Endothelial cell (in vitro differentiated cells): ENCODE measurements around the gene ZNF689. TPM values are rescaled to one million over a fixed set of nuclear protein-coding genes. Genes with fewer than 3 reads are reported as not detected.

ENCODE experiments used
- DNase-seq: peaks from one replicate; pipeline ENCODE4 v3.0.0; 2021; ENCODE audit warnings: low spot score
- H3K27ac Mint-ChIP-seq: one replicate; pipeline ENCODE4 v1.8.0; 2021; ENCODE audit warnings: mixed read lengths, inconsistent platforms; ENCODE audit not compliant: unreplicated experiment
- H3K27me3 Mint-ChIP-seq: one replicate; pipeline ENCODE4 v1.8.0; 2021; ENCODE audit warnings: mild to moderate bottlenecking, moderate library complexity, mixed read lengths, inconsistent platforms; ENCODE audit not compliant: unreplicated experiment
- H3K36me3 Mint-ChIP-seq: one replicate; pipeline ENCODE4 v1.8.0; 2021; ENCODE audit warnings: mild to moderate bottlenecking, low read depth, mixed read lengths, inconsistent platforms; ENCODE audit not compliant: unreplicated experiment
- H3K4me1 Mint-ChIP-seq: one replicate; pipeline ENCODE4 v1.8.0; 2021; ENCODE audit warnings: mild to moderate bottlenecking, mixed read lengths, inconsistent platforms; ENCODE audit not compliant: unreplicated experiment
- H3K4me3 Mint-ChIP-seq: one replicate; pipeline ENCODE4 v1.8.0; 2021; ENCODE audit warnings: mild to moderate bottlenecking, mixed read lengths, inconsistent platforms; ENCODE audit not compliant: unreplicated experiment
- H3K9me3 Mint-ChIP-seq: one replicate; pipeline ENCODE4 v1.8.0; 2021; ENCODE audit warnings: mixed read lengths, inconsistent platforms; ENCODE audit not compliant: unreplicated experiment
- total RNA-seq: library from RNA; stranded (reverse); fragmentation: NEBNext Ultra II Directional; extraction: Animal tissue kit (Norgen Biotek cat#: 25700); gene quantifications from one replicate; pipeline ENCODE4 v1.2.1, GENCODE V29; 2021; ENCODE audit not compliant: unreplicated experiment
- TF ChIP-seq, protein P1 (sequence below): fragments of 200-600 bp; sonication (generic); IDR thresholded peaks from one replicate; pipeline ENCODE4 v1.5.0; 2021; ENCODE audit warnings: antibody characterized with exemption; ENCODE audit not compliant: unreplicated experiment

Gene ZNF689
- total RNA-seq, 1 donor from 2014 or later, result 12.0 TPM

- Mint-ChIP-seq H3K36me3 (peaks cover 5% of the 10 kb centered on the region), H3K27me3 (peaks cover 10% of the 10 kb centered on the region), H3K4me3 (no peak overlapping the region), H3K27ac (peak overlapping the region; percentile 42), H3K4me1 (peaks cover 32% of the 10 kb centered on the region), H3K9me3 (no peaks in the 10 kb centered on the region)
- DNase-seq, result no peak
- TF ChIP-seq, protein P1, sequence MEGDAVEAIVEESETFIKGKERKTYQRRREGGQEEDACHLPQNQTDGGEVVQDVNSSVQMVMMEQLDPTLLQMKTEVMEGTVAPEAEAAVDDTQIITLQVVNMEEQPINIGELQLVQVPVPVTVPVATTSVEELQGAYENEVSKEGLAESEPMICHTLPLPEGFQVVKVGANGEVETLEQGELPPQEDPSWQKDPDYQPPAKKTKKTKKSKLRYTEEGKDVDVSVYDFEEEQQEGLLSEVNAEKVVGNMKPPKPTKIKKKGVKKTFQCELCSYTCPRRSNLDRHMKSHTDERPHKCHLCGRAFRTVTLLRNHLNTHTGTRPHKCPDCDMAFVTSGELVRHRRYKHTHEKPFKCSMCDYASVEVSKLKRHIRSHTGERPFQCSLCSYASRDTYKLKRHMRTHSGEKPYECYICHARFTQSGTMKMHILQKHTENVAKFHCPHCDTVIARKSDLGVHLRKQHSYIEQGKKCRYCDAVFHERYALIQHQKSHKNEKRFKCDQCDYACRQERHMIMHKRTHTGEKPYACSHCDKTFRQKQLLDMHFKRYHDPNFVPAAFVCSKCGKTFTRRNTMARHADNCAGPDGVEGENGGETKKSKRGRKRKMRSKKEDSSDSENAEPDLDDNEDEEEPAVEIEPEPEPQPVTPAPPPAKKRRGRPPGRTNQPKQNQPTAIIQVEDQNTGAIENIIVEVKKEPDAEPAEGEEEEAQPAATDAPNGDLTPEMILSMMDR, result no peak
Observed at GRCh38 chr16:30569281-30569680, 40.9 kb downstream of the ZNF689 start.

DNA sequence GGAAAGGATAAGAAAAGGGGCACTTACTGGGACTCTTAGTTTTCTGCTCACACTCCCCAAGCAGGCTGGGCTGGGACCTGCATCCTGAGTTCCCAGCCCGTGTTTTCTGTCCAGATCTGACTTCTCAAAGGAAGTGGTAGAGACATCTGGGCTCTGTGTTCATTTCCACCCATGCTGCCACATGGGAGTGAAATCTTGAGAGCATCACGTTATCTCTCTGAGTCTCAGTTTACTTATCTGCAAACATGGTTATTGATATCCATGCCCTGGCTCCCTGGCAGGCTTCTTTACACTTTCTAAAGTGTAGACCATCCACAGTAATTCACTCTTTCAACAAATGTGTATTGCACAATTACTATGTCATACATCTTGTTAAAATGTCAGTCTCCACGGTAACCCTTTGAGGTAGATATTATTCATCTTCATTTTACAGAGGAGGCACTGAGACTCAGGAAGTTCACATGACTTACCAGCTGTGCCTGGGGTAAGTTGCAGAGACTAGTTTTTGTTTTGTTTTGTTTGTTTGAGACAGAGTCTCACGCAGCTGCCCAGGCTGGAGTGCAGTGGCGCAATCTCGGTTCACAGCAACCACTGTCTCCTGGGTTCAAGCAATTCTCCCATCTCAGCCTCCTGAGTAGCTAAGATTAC is 42.1 kb downstream of the ZNF689 start:
- Mint-ChIP-seq H3K4me3 (peak overlapping the region; percentile 25), H3K9me3 (no peaks in the 10 kb centered on the region), H3K27ac (peak overlapping the region; percentile 30), H3K36me3 (peaks cover 5% of the 10 kb centered on the region), H3K4me1 (peaks cover 32% of the 10 kb centered on the region), H3K27me3 (peaks cover 8% of the 10 kb centered on the region)
- no peak for DNase-seq
- TF ChIP-seq, protein P1, result no peak

GRCh38 chr16:30567160-30567990 is 42.8 kb downstream of the ZNF689 start:
- H3K36me3 Mint-ChIP-seq, result peaks cover 5% of the 10 kb centered on the region
- no peak overlapping the region for H3K27ac Mint-ChIP-seq
- H3K27me3 Mint-ChIP-seq, result peaks cover 8% of the 10 kb centered on the region
- peak overlapping the region; percentile 25 for H3K4me3 Mint-ChIP-seq
- H3K4me1 Mint-ChIP-seq, result peaks cover 32% of the 10 kb centered on the region
- H3K9me3 Mint-ChIP-seq, result no peaks in the 10 kb centered on the region
- no peak for DNase-seq
- TF ChIP-seq, protein P1, result no peak

DNA sequence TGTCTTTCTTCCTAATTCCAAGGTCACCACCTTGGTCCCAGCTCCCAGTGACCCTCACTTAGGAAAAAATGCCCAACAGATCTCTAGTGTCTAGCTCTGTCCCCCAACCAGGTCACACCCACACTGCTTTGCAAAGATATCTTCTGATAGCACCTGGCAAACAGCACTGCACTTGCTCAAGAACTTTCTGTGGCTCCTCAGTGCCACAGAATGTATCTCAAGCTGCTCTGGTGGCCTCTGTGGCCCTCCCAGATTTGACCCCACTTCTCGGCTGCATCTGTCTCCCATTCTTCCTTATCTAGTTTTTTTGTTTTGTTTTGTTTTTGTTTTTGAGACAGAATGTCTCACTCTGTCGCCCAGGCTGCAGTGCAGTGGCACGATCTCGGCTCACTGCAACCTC is 43.7 kb downstream of the ZNF689 start:
- H3K27me3 Mint-ChIP-seq, result peaks cover 10% of the 10 kb centered on the region
- TF ChIP-seq, protein P1, result no peak
- peak overlapping the region; percentile 16 for H3K27ac Mint-ChIP-seq
- peak overlapping the region; percentile 7 for H3K4me3 Mint-ChIP-seq
- H3K4me1 Mint-ChIP-seq, result peaks cover 30% of the 10 kb centered on the region
- peaks cover 5% of the 10 kb centered on the region for H3K36me3 Mint-ChIP-seq
- no peaks in the 10 kb centered on the region for H3K9me3 Mint-ChIP-seq
- no peak for DNase-seq

GRCh38 chr16:30565984-30566383 is 44.2 kb downstream of the ZNF689 start:
- H3K9me3 Mint-ChIP-seq, result no peaks in the 10 kb centered on the region
- peaks cover 10% of the 10 kb centered on the region for H3K27me3 Mint-ChIP-seq
- peaks cover 5% of the 10 kb centered on the region for H3K36me3 Mint-ChIP-seq
- H3K4me3 Mint-ChIP-seq, result peak overlapping the region; percentile 7
- DNase-seq, result no peak
- TF ChIP-seq, protein P1, result no peak
- peaks cover 30% of the 10 kb centered on the region for H3K4me1 Mint-ChIP-seq
- H3K27ac Mint-ChIP-seq, result no peak overlapping the region
